Inflammatory macrophage (primary cell): ENCODE data around the gene CAB39.

ENCODE experiments used
- DNase-seq, 2 donors: peaks; one replicate each; pipeline ENCODE4 v3.0.0-alpha.2; 2020 to 2022

The CAB39 gene

DNA sequence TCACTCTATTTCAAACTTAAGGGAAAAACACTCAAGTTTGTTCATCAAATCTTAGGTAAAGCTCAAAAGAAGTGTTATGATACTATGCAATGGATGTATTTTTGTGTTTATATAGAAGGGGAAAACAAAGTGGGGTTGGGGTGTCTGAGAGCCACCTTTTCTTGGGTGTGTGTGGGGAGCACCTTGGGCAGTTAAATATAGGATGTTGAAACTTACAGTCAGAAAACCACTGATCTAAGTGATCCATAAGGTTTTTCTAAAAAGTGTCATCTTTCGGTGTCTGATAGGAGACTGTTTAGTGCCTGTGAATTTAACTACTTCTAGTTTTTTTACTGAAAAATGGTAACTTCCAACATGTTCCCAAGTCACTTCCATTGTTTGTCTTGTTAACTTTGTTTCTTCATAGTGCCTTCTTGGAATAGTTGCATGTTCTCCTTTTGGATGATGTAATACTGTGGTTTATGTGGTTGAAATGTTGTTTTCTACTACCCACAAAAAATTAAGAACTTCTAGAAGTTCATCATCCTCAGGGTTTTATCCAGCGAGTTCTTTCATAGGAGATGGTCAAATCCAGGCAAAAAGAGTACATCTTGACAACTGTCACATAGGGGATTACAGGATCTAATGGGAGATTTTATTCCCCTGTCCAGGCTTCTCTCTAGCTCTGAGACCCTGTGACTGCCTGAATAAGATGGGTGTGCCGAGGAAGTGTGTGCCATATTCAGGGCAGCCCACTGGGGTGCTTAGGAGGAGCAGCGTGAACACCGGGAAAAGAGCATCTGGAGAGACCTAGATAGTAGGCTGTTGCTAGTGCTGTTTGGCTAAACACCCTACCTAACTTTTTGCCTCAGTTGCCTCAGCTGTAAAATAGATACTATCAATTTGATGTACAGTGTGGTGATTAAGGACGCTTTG, 46.2 kb downstream of the CAB39 start:
- DNase-seq: peak; percentile 60 to 91

DNA sequence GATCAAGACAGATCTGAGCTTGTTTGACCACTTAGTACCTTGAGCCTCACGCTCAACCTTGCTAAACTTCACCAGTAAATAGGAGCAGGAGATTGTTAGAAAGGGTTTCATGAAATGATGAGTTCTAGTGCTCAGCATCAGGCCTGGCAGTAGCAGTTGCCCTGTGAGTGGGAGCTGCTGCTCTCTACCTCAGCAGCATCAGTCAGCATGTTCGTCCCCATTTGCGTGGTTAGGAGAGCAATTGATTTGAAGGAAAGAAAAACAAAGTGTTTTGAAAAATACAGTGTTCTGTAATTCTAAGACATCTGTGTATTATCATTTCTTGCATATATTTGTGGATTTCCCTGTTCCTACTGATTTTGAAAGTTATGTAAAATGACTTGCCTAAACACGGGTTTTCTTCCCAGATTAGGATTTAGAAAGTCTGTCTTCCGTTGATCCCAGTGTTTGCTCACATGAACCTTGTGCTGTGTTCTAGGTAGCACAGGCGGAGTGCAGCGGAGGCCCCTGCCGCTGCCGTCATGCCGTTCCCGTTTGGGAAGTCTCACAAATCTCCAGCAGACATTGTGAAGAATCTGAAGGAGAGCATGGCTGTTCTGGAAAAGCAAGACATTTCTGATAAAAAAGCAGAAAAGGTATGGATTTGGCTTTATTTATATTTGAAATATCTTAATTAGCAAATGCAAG, 47.0 kb downstream of the CAB39 start:
- DNase-seq: no peak

DNA sequence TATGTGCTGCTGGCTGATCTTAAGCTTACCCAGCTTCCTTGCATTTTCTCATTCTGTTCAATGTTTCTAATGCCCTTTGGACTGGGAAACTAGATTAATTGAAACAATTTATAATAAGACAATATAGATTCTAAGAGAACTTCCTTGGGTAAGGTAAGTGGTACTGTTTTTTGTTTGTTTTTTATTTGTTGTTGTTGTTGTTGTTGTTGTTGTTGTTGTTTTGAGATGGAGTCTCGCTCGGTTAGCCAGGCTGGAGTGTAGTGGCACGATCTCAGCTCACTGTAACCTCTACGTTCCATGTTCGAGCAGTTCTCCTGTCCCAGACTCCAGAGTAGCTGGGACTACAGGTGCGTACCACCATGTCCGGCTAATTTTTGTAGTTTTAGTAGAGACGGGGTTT, 49.1 kb downstream of the CAB39 start:
- DNase-seq: no peak

DNA sequence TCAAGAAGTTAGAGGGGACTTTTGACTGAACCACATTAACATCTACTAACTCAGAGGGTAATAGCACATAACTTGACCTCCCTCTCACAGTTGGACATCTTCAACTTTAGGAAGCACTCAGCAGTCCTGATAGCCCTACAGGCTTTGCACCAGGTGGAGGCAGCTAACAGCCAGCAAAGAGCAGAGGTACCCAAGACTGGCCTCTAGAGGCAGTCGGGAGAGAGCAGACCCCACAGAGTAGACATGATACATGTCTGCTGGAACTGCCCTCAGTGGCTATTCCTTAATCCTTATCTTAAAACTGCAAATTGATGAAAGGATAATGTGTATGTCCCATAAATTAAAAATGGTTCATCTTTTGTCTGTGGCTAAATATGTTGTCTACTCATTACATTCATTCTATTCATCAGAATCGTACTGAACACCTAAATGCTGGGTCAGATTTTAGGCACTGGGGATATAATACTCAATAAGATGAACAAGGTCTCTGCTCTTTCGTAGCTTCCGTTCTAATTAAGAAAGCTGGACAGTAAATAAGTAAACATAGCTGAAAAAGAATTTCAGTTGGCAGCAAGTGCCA, 49.8 kb downstream of the CAB39 start:
- no peak for DNase-seq

DNA sequence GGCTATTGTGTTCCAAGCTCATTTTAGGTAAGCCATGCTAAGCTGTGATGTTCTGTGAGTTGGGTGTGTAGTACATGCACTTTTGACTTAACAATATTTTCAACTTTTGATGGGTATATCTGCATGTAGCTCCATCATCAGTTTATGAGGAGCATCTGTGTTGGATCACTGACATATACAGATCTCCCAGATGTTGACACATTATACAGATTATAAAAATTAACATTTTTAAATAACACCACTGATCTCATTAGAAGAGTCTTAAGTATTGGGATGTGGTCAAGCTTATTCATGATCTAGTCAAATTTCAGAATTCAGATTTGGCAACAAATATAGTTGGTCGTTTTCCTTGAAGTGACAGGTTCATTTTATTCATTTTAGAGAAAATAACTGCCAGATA, 51.7 kb downstream of the CAB39 start:
- DNase-seq: no peak

DNA sequence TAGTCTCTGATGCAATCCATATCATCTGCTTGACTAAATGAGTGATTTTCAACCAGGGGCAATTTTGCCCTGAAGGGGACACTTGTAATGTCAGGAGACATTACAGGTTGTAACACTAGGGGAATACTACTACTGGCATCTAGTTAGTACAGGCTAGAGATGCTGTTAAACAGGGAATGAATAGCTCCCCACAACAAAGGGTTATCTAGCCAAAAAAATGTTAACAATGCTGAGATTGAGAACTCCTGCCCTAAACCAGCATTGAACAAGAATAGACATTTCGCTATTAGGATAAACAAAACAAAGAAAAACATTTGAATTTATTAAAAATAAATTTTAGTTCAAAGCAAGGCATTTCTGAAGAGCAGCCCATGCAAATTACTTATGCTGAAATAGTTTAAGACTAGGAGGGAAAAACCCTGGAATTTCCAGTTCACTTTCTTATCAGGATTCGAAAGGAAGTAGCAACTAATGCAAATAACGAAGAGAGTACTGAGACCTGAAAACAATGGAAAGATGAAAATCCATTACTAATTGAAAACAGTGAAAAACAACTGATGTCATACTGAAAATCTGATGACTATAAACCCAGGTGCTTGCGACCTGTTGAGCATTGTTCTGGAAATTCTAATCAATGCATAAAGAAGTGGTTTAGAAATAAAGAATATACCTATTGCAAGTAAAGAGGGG, 53.1 kb downstream of the CAB39 start:
- DNase-seq: no peak

DNA sequence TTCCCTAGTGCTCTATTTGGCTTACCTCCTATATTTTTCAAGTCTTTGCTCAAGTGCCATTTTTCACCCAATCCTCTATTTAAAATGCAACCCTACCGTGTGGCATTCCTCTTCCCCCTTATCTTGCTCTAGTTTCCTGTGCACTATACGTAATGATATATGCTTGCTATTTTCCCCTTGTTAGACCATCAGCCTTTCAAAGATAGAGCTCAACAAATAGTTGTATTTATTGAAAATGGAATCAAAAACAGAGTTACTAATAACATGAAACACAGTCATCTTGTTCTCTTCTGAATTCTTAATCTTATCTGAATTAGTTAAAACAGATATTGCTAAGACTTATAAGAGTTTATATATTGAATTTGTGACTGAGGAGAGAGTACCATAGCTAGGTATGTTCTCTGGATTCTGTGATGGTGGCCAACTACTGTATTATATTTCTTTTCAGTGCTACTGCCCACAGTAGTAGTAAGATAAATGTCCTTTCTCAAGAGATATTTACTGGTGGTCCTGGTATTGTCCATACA, 55.3 kb downstream of the CAB39 start:
- no peak for DNase-seq

DNA sequence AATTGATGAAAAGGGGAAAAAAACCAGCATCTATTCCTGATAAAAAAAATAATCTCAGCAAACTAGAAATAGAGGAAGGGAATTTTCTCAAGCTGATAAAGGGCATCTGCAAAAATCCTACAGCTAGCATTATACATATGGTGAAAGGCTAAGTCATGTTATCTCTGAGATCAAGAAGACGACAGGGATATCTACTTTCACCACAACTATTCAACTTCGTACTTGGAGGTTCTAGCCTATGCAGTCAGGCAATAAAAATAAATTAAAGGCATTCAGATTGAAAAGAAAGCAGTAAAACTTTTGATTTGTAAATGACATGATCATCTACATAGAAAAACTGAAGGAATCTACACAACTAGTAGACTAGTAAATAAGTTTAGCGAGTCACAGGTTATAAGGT, 58.2 kb downstream of the CAB39 start:
- no peak for DNase-seq

DNA sequence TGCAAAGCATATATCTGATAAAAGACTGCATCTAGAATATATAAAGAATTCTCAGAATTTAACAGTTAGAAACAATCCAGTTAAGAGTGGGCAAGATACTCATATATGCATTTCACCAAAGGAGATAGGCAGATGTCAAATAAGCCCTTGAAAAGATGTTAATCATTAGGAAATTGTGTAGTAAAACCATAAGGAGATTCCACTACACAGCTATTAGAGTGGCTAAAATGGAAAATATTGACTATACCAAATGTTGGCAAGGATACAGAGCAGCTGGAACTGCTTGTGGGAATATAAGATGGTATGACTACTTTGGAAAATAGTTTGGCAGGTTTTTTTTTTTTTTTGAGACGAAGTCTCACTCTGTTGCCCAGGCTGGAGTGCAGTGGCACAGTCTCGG, 59.5 kb downstream of the CAB39 start:
- no peak for DNase-seq

DNA sequence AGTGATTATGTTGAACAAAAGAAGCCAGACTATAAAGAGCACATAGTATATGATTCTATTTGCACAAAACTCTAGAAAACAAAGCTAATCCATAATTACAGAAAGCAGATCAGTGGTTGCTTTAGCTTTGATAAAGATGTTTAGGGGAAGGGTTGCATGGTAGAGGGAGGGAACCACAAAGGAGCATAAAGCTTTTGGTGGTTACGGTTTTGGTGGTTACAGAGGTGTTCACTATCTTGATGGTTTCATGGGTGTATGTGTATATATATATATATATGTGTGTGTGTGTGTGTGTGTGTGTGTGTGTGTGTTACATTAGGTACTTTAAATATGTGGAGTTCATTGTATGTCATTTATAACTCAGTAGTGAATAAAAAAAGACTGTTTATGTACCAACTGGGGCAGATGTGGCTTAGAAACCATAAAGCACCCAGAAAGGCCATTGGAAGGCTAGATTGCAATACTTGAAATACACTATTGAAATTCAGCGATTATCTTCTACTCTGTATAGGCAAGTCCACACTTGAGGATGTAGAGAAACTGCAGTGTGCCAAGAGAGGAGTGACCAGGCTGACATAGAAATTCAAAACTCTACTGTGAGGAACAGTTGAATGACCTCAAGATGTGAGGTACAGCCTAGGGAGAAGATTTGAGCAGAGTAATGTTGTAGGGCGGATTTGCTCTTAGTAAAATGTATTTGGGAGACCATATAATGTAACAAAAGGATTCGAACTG, 60.6 kb downstream of the CAB39 start:
- DNase-seq: no peak

DNA sequence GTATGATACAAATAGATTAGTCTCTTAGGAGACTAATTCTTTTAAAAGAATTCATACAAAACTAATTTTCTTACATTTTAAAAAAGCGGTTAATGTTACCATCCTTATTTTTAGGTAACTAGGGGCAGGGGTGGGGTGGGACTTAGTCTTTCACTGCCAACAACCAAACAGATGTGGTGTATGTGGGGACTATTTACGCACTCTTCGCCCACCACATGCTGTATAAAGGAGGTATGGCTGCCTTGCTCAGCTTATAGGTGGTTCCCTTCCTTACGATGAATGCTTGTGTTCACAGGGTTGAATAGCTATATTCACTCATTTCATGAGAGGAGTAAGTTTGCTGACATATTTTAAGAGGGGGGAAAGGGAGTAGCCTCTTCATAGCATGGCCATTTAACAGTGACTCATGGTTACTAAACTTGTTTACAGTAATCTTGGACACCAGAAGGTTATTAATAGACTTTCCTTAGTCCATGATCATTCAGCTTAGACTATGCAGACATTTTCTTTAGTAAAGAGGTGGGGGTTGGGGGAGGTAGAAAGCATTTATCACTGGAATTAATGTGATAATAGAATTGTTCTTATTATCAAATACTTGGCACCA, 61.8 kb downstream of the CAB39 start:
- DNase-seq: no peak

DNA sequence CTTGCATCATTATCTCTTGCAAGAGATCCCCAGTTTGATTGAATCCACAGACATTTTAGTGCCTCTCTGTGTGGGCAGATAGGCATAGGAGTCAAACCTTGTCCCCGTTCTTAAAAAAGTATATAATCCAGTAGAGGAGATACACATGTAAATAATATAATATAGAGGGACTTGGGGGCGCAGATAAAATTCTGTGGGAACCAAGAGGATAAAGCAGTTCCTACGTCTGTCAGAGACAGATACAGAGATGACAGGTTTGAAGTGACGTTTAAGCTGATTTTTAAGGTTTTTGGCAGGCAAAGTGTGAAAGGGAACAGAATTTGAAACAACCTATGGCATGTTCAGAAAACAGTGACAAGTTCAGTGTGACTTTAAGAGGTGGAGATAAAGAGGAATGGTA, 63.1 kb downstream of the CAB39 start:
- DNase-seq: no peak

DNA sequence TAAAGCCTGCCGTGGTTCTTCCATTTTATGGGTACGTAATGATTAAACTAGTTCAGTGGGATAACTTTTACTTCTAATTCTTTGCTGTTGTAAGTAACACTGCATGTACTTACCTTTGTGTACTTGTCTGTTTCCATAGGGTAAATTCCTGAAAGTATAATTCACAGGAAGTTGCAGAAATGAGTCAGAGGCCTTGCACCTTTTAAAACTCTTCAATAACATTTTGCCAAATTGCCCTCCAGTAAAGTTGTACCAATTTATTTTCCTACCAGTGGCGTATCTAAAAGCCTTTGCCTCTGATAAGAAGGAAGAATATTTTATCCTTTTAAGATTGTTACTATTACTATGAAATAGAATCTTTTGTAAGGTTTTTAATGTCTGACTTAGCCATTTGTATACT, 65.1 kb downstream of the CAB39 start:
- DNase-seq: no peak

DNA sequence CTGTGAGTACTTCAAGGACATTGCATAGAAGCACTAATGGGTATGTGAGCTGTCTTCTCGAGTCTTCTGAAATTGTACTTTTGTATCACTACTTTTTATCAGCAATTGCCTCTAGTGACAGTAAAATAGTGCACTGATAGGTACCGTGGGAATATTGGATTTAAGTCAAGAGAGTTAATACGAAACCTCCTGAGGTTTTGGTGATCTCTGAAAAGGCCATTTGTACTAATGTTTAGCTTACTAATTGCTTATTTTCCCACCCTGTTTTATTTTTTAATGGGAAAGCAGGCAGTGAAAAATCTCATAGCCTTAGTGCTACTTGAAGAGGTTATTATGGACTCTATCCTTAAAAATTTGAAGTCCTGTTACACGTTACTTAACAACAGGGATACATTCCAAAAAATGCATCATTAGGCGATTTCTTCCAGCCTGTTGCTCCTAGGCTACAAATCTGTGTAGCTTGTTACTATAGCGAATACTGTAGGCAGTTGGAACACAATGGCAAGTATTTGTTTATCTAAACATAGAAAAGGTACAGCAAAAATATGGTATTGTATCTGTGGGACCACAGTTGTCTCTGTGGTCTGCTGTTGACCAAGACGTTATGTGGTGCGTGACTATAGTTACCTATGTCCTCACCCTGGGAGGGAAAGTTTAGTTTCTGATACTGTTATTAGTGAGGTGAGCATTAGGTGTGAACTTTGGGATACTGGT, 65.9 kb downstream of the CAB39 start:
- no peak for DNase-seq

DNA sequence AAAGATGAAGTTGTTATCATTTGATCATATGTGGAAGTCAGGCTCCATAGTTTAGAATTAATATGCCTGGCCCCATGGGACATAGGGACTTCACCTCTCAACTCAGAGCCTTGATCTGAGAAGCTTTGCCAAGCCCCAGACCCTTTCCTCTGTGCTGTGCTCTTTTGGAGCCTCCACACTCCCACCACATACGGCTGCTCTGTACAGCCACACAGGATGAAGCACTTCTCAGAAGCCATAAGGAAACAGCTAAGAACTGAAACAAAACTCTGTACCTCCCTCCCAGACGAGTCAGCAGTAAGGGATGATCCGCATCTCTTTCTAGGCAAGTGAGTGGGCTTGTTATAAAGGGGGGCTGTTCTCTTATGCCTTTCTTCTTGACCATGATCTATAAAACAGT, 66.5 kb downstream of the CAB39 start:
- no peak for DNase-seq

DNA sequence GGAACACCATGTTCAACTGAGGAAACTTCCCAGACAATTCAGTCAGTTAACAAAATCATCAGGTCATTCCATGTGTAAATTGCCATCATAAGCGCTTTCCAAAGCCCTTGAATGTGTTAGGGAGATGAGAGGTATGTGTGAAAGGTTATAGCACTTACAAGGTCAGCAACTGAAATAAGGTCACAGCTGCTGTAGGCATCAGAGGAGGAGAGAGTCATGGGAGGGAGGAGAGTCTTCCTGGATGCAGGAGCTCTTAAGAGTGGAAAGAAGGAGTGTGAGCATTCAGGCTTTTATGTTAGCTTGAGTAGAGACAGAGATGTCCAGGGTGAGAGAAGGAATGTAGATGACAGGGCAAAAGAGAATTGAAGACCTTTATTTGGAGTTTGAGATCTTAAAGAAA, 67.0 kb downstream of the CAB39 start:
- DNase-seq: no peak

DNA sequence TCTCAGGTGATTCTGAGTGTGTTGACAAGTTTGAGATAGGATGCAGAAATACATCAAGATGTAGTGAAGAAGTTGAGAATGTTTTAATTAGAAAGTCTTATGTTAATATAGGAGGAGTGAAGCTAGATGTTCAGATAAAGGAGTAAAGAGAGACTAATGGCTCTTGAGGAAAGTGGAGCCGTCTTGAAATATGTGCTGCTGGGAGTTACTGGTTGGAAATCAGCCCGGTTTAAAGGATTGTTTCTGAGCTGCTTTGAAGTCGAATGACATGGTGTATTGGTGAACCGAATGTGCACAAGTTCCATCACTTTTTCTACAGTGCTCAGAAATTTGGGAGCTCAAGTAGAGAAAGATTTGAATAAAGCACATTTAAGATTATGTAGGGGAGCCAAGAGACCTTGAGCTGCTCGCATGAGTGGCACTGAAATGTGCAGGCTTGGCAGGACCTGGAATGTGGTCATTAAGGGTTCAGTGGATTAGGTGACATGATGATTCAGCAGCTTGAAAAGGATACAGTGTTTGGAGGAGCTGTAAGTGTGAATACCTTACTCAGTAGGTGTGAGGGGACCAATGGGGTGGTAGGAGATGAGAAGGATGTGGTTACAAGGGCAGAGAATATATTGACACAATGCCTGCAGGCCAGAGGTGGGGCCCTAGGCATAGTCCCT, 68.6 kb downstream of the CAB39 start:
- no peak for DNase-seq

DNA sequence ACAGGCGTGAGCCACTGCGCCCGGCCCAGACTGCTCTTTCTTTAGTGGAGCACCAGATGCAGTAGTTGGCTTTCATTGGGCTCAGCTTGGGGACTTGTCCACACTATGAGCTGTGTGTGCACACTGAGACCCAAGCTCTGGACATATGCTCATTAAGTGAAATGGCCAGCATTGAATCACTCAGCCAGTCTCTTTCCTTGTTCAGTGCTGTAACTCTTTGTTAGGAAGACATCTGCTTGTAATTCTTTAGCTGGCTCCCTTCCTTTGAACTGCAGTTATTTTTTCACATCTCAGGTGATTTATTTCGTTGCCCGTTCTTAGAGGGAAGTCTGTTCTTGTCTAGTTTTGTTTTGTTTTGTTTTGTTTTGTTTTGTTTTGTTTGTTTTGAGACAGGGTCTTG, 70.5 kb downstream of the CAB39 start:
- no peak for DNase-seq

DNA sequence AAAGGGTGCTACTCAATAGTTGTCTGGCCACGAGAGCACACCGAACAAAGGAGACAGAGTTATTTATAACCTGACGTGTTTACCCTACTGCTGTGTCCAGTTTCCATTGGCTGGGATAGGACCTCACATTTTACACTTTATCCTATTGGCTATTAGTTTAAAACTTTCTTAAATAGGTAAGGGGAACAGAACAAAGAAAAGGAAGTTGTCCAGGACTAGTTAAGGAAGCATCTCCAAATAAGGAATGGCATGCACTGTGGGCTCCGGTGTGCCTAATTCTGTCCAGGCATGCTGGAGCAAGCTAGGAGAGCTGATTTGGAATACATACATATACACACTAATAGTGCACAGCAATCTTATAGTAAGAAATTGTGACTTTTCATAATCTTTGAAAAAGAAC, 72.2 kb downstream of the CAB39 start:
- DNase-seq: no peak

DNA sequence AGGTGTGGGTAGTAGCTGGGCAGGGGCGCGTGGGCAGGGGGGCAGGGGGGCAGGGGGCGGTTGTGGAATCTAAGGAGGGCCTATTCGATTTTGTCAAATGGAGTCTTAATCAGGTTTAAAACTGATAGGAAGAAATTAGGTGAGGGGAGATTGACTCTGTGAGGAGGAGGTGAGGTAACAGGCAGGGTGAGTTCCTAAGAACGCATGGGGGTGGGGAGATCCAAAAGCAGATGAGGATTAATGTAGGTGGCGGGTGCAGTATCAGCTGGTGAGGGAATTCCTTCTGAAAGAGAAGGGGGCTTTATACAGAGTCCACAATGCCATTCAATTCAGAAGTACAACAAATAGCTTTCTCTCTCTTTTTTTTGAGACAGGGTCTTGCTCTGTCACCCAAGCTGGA, 72.7 kb downstream of the CAB39 start:
- DNase-seq: no peak

DNA sequence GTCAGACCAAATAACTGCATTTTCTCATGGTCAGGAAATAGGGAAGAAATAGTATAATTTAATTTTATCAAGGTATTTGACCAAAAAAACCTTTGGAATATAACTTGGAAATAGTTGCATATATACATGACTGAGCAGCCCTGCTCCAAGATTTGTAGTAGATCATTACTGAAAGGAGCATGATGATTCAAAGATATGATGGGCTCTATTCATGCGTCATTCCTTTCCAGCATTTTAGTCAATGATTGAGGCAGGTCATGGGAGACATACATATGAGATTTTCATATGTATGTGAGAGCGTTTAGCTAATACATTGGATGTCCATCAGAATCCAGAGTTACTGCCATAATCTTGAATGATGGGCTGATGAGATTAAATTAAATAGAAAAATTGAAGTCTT, 74.5 kb downstream of the CAB39 start:
- DNase-seq: no peak
